ENCODE results near the gene TUFT1.

Gene TUFT1

GRCh38 chr1:151541752-151542151, 1.6 kb downstream of the TUFT1 start:
- DNase-seq (ENCODE audit: low read depth) = no peak
- no peak overlapping the region for H3K4me3 ChIP-seq (ENCODE audit: low read depth, low read length)
- TF ChIP-seq CTCF (IDR thresholded peaks at IDR 0.05; ENCODE audit: insufficient read depth, low read depth, low read length, missing control alignments) = no peak

- no peak for TF ChIP-seq CTCF (IDR thresholded peaks at IDR 0.05; ENCODE audit: insufficient read depth, low read depth, low read length, missing control alignments)
- no peak for DNase-seq (ENCODE audit: low read depth)
- H3K4me3 ChIP-seq (ENCODE audit: low read depth, low read length) = no peak overlapping the region
Observed at GRCh38 chr1:151542710-151543129, 2.6 kb downstream of the TUFT1 start.

- TF ChIP-seq CTCF (IDR thresholded peaks at IDR 0.05; ENCODE audit: insufficient read depth, low read depth, low read length, missing control alignments) = no peak
- no peak overlapping the region for H3K4me3 ChIP-seq (ENCODE audit: low read depth, low read length)
- no peak for DNase-seq (ENCODE audit: low read depth)
Observed at GRCh38 chr1:151545542-151545941, 5.4 kb downstream of the TUFT1 start.

- TF ChIP-seq CTCF (IDR thresholded peaks at IDR 0.05; ENCODE audit: insufficient read depth, low read depth, low read length, missing control alignments) = no peak
- DNase-seq (ENCODE audit: low read depth) = no peak
- no peak overlapping the region for H3K4me3 ChIP-seq (ENCODE audit: low read depth, low read length)
Observed at GRCh38 chr1:151546011-151546925, 6.2 kb downstream of the TUFT1 start.

- DNase-seq (ENCODE audit: low read depth) = no peak
- no peak overlapping the region for H3K4me3 ChIP-seq (ENCODE audit: low read depth, low read length)
- TF ChIP-seq CTCF (IDR thresholded peaks at IDR 0.05; ENCODE audit: insufficient read depth, low read depth, low read length, missing control alignments) = no peak
Observed at GRCh38 chr1:151547119-151547899, 7.2 kb downstream of the TUFT1 start.

GRCh38 chr1:151547900-151548230, 7.8 kb downstream of the TUFT1 start:
- TF ChIP-seq CTCF (IDR thresholded peaks at IDR 0.05; ENCODE audit: insufficient read depth, low read depth, low read length, missing control alignments) = no peak
- no peak overlapping the region for H3K4me3 ChIP-seq (ENCODE audit: low read depth, low read length)

More at GRCh38 chr1:151547900-151548230, 7.8 kb downstream of the TUFT1 start:
- DNase-seq (ENCODE audit: low read depth) = no peak

All from GM12865 (cell line).